Aorta (tissue), 5 donors: ENCODE results near the gene BNC2. TPM values are rescaled to one million over a fixed set of nuclear protein-coding genes. Genes with fewer than 3 reads are reported as not detected.
"Not testable (repeated sequence)": the region's sequence is repeated elsewhere in the genome, so short reads cannot be mapped to it uniquely, and the experiment has no call there.

Experiments used
- ATAC-seq: fragments of 200-7000 bp; cut with Tn5 transposase; one replicate; pipeline ENCODE4 v1.9.1; 2022; ENCODE audit warnings: moderate library complexity; ENCODE audit not compliant: low FRiP score
- DNase-seq, 2 donors: peaks; one replicate each; pipeline ENCODE4 v3.0.0-alpha.2; 2020
- H3K27ac ChIP-seq, 2 donors: one replicate each; pipeline ENCODE4 v1.5.1; 2013; ENCODE audit warnings: low read length in 2 of 2, mild to moderate bottlenecking in 2 of 2, moderate library complexity in 2 of 2, control low read depth in 1 of 2, inconsistent platforms in 1 of 2, low read depth in 1 of 2
- H3K27me3 ChIP-seq, 2 donors: one replicate each; pipeline ENCODE4 v1.6.1; 2013; ENCODE audit warnings: control low read depth in 1 of 2, low read length in 1 of 2, mild to moderate bottlenecking in 1 of 2, moderate library complexity in 1 of 2; ENCODE audit not compliant: insufficient read depth in 2 of 2, control insufficient read depth in 1 of 2
- H3K36me3 ChIP-seq, 2 donors: one replicate each; pipeline ENCODE4 v1.6.1; 2013; ENCODE audit warnings: control low read depth in 1 of 2, low read length in 1 of 2, mild to moderate bottlenecking in 1 of 2; ENCODE audit not compliant: insufficient read depth in 2 of 2, control insufficient read depth in 1 of 2
- H3K4me1 ChIP-seq, 2 donors: one replicate each; pipeline ENCODE4 v1.6.1; 2013; ENCODE audit warnings: low read length in 2 of 2, control low read depth in 1 of 2, mild to moderate bottlenecking in 1 of 2, moderate library complexity in 1 of 2; ENCODE audit not compliant: insufficient read depth in 2 of 2, control insufficient read depth in 1 of 2
- H3K4me3 ChIP-seq, 2 donors: one replicate each; pipeline ENCODE4 v1.5.1; 2013; ENCODE audit warnings: low read length in 2 of 2, control low read depth in 1 of 2, mild to moderate bottlenecking in 1 of 2
- H3K9me3 ChIP-seq: one replicate; pipeline ENCODE4 v1.6.1; 2013; ENCODE audit warnings: mild to moderate bottlenecking, low read length; ENCODE audit not compliant: control insufficient read depth
- WGBS, 2 donors: extraction: QIAGEN DNeasy Blood & Tissue Kit; methylation state at CpG; one replicate each; pipeline ENCODE4 v1.1.7; 2013; 5-methylcytosine and 5-hydroxymethylcytosine counted together
- intact Hi-C, 2 donors: fragments of 100-400 bp; cut with DNase I; formaldehyde crosslinking; loops; one replicate each; pipeline versions ENCODE4 v1.14.2 to v1.15.0; 2022
- polyA plus RNA-seq, 2 donors: library from polyadenylated mRNA; stranded (reverse); fragments of 200-250 nt; gene quantifications; one replicate each; pipeline ENCODE4 v1.2.3, GENCODE V29; 2013
- total RNA-seq, 2 donors: library from RNA; stranded (reverse); fragmentation: NEBNext Ultra II Directional; extraction: Animal tissue kit (Norgen Biotek cat#: 25700); gene quantifications; one replicate each; pipeline ENCODE4 v1.2.1, GENCODE V29; 2021
- donor health status: healthy with polysubstance abuse.
- donor health status: Bipolar disorder and iron deficiency.
- donor health status: DM: no; HTN: no; CAD: no.
- donor health status: DM: no; HTN: no; CAD: no.
- donor health status: DM: yes; HTN: yes; CAD: no.

The BNC2 gene
- total and polyA plus RNA-seq, 4 donors: 0.36 to 69.0 (median 11.5) TPM

- Histone ChIP-seq H3K36me3 (no peaks in the 10 kb centered on the region), H3K27ac (no peak overlapping the region), H3K27me3 (no peaks in the 10 kb centered on the region), H3K4me3 (no peak overlapping the region), H3K4me1 (no peaks in the 10 kb centered on the region), H3K9me3 (no peaks in the 10 kb centered on the region)
- intact Hi-C loops: no loop called here
- 25 to 27% methylated on average over 2 of the region's 2 CpGs for WGBS, 2 donors
- DNase-seq (no peak), ATAC-seq (no peak)
These were observed 29.1 kb upstream of the BNC2 start for GRCh38 chr9:16899606-16900005.

DNA sequence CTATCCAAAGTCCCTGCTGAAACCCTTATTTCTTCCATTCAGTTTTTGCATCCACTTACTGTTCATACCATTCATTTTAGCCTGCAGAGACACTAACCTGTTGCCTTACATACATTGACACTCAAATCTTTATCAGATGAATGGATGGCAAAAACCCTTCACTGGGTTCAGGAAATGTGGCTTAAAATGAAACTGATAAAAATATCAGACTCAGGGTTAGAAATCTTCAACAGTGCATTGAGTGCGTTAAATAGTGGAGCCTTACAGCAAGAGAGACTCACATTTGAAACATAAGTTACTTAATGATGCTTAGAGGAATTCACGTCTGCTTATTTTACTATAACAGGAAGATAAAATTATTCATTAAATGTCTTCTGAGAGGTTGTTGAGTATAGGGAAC is 28.0 kb upstream of the BNC2 start:
- no peaks in the 10 kb centered on the region for H3K4me1 ChIP-seq
- no peak overlapping the region for H3K27ac ChIP-seq
- no peaks in the 10 kb centered on the region for H3K36me3 ChIP-seq
- intact Hi-C loops: no loop called here
- no peak overlapping the region for H3K4me3 ChIP-seq
- H3K9me3 ChIP-seq: no peaks in the 10 kb centered on the region
- WGBS, 2 donors: 74 to 79% methylated on average over 2 of the region's 2 CpGs
- ATAC-seq: no peak
- H3K27me3 ChIP-seq: no peaks in the 10 kb centered on the region
- no peak for DNase-seq

DNA sequence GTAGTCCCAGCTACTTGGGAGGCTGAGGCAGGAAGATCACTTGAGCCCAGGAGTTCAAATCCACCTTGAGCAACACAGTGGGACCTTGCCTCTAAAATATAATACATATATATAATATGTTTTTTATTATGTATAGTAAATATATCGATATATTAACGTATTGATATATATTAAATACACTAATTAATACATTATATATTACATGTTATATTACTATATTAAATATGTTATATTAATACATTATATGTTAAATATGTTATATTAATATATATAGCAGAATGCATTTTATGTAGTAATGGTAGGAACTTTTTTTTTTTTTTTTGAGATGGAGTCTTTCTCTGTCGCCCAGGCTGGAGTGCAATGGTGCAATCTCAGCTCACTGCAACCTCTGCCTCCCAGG is 18.1 kb upstream of the BNC2 start:
- Histone ChIP-seq H3K9me3 (no peaks in the 10 kb centered on the region), H3K4me1 (no peaks in the 10 kb centered on the region), H3K4me3 (no peak overlapping the region), H3K27me3 (no peaks in the 10 kb centered on the region), H3K36me3 (no peaks in the 10 kb centered on the region), H3K27ac (no peak overlapping the region)
- ATAC-seq: no peak
- WGBS, 2 donors: 98% methylated on average over 3 of the region's 3 CpGs
- intact Hi-C loops: no loop called here
- no peak for DNase-seq

GRCh38 chr9:16885931-16886330 is 15.5 kb upstream of the BNC2 start:
- DNase-seq (no peak), ATAC-seq (no peak)
- no peak overlapping the region for H3K4me3 ChIP-seq
- H3K27me3 ChIP-seq: no peaks in the 10 kb centered on the region
- intact Hi-C loops: no loop called here
- 90 to 93% methylated on average over 4 of the region's 4 CpGs for WGBS, 2 donors
- no peaks in the 10 kb centered on the region for H3K36me3 ChIP-seq
- no peaks in the 10 kb centered on the region for H3K9me3 ChIP-seq
- no peaks in the 10 kb centered on the region for H3K4me1 ChIP-seq
- no peak overlapping the region for H3K27ac ChIP-seq

DNA sequence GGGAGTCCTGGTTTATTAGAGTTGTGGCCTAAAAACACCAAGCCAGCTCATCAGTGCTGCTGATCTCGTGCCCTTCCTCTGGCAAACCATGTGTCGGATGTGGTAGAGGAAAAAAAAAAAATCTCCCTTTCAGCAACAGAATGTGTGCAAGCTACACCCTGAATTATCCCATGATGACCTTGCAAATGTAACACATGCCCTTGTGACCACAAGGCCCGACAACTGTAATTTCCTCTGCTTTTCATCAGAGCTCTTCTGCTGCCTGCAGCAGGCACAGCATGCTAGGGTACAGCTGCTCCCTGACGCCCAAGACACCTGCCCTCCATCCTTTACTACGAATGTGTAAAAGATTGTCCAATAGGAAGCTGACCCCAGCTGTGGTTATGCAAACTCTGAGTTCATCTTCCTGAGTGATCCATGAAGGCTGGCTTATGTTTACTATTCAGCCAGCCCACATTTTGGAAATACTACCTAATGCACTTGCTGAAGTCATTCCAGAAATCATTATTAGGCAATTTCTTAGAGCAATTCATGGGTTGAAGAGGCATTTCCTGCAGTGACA is 14.6 kb upstream of the BNC2 start:
- Histone ChIP-seq H3K4me3 (no peak overlapping the region), H3K4me1 (no peaks in the 10 kb centered on the region), H3K27me3 (no peaks in the 10 kb centered on the region), H3K27ac (no peak overlapping the region), H3K36me3 (no peaks in the 10 kb centered on the region), H3K9me3 (no peaks in the 10 kb centered on the region)
- DNase-seq (peak in 1 of 2 donors; percentile 68), ATAC-seq (peak; percentile 33)
- intact Hi-C loops: no loop called here
- WGBS, 2 donors: 68 to 72% methylated on average over 5 of the region's 5 CpGs

DNA sequence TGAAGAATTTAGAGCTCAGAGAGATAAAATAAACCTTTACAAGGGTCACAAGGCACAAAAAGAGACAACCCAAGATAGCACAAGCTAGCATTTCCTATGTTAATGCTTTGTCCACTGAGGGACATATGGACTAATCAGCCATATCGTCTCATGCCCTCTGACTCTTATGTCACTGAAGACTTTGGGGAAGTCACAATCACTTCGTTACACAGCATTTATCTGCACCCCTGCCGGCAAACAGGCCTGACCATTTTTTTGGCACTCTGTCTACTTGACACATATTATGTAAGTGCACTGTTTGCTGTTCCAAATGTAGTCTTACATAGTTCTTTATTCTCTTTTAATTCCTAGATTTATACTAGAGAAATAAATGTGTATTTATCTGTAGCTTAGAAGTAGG is 13.9 kb upstream of the BNC2 start:
- WGBS, 2 donors: 57 to 69% methylated on average over 3 of the region's 3 CpGs
- no peak overlapping the region for H3K27ac ChIP-seq
- no peaks in the 10 kb centered on the region for H3K36me3 ChIP-seq
- intact Hi-C loops: no loop called here
- no peaks in the 10 kb centered on the region for H3K4me1 ChIP-seq
- no peaks in the 10 kb centered on the region for H3K27me3 ChIP-seq
- DNase-seq (no peak), ATAC-seq (peak; percentile 26)
- no peaks in the 10 kb centered on the region for H3K9me3 ChIP-seq
- H3K4me3 ChIP-seq: no peak overlapping the region

GRCh38 chr9:16883586-16883985 is 13.1 kb upstream of the BNC2 start:
- no peak overlapping the region for H3K27ac ChIP-seq
- H3K4me3 ChIP-seq: no peak overlapping the region
- H3K27me3 ChIP-seq: no peaks in the 10 kb centered on the region
- ATAC-seq: no peak
- no peaks in the 10 kb centered on the region for H3K36me3 ChIP-seq
- WGBS, 2 donors: 88 to 91% methylated on average over 6 of the region's 6 CpGs
- DNase-seq: no peak
- no peaks in the 10 kb centered on the region for H3K9me3 ChIP-seq
- intact Hi-C loops: no loop called here
- no peaks in the 10 kb centered on the region for H3K4me1 ChIP-seq

DNA sequence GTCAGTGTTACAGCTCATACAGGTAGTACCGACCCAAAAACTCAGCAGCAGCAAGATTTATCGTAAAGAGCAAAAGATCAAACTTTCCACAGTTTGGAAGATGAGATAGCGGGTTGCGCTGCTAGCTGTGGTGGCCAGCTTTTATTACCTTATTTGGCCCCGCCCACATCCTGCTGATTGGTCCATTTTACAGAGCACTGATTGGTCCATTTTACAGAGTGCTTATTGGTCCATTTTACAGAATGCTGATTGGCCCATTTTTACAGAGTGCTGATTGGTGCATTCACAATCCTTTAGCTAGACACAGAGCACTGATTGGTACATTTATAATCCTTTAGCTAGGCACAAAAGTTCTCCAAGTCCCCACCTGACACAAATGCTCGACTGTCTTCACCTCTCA is 12.0 kb upstream of the BNC2 start:
- H3K27ac ChIP-seq, ATAC-seq, H3K27me3 ChIP-seq, H3K9me3 ChIP-seq, H3K4me1 ChIP-seq, H3K4me3 ChIP-seq, intact Hi-C loops, H3K36me3 ChIP-seq, DNase-seq: not testable (repeated sequence)
- WGBS, 2 donors: 89 to 90% methylated on average over 6 of the region's 6 CpGs

DNA sequence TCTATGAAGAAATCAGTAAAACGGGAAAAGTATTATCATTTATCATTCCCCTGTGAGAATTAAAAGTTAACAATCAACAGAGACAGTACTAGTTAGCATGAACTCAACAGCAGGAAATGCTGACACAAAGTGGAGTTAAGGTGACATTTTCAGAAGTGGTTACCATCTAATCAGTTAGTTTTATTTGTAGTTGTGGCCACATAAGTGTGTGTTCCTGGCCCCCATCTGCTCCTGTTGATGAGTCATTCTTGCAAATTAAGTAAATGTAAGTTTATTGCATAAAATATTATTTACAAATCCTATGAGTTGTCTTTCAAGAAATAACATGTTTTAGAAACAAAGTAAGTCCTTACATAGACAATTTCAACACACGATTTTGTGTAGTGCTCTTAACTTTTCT is 8.9 kb upstream of the BNC2 start:
- Histone ChIP-seq H3K27ac (no peak overlapping the region), H3K9me3 (no peaks in the 10 kb centered on the region), H3K36me3 (no peaks in the 10 kb centered on the region), H3K4me3 (no peak overlapping the region), H3K4me1 (no peaks in the 10 kb centered on the region), H3K27me3 (no peaks in the 10 kb centered on the region)
- ATAC-seq: no peak
- intact Hi-C loops: loop anchor here in 1 of 2 donors (10.0 kb wide), 1 partner anchor 685 kb away; no protein-coding TSS in a partner anchor
- 64 to 72% methylated on average over 2 of the region's 2 CpGs for WGBS, 2 donors
- no peak for DNase-seq
